ENCODE results near the gene CREB3L1.

The CREB3L1 gene

GRCh38 chr11:46275964-46276641 lies 1.4 kb upstream of the CREB3L1 start:
- DNase-seq: no peak

- peak in 1 of 2 donors; percentile 32 for DNase-seq
Observed at GRCh38 chr11:46277313-46277621, 195 bp upstream of the CREB3L1 start.

- DNase-seq: no peak
Observed at GRCh38 chr11:46278387-46279125, 1.1 kb downstream of the CREB3L1 start.

GRCh38 chr11:46279126-46280099 lies 2.0 kb downstream of the CREB3L1 start:
- peak; percentile 3 to 40 for DNase-seq

GRCh38 chr11:46280706-46281105 lies 3.2 kb downstream of the CREB3L1 start:
- DNase-seq: no peak

- DNase-seq: no peak
Observed at GRCh38 chr11:46281371-46281831, 3.9 kb downstream of the CREB3L1 start.

- no peak for DNase-seq
Observed at GRCh38 chr11:46285173-46285572, 7.7 kb downstream of the CREB3L1 start.

GRCh38 chr11:46285594-46286033 lies 8.2 kb downstream of the CREB3L1 start:
- DNase-seq: no peak

- no peak for DNase-seq
Observed at GRCh38 chr11:46286789-46287188, 9.3 kb downstream of the CREB3L1 start.

GRCh38 chr11:46288451-46288850 lies 11.0 kb downstream of the CREB3L1 start:
- no peak for DNase-seq

GRCh38 chr11:46290011-46290410 lies 12.5 kb downstream of the CREB3L1 start:
- no peak for DNase-seq

- DNase-seq: no peak
Observed at GRCh38 chr11:46290598-46291309, 13.3 kb downstream of the CREB3L1 start.

- DNase-seq: no peak
Observed at GRCh38 chr11:46291441-46292150, 14.1 kb downstream of the CREB3L1 start.

GRCh38 chr11:46293066-46293465 lies 15.6 kb downstream of the CREB3L1 start:
- no peak for DNase-seq

- DNase-seq: no peak
Observed at GRCh38 chr11:46293641-46294103, 16.2 kb downstream of the CREB3L1 start.

GRCh38 chr11:46294365-46295309 lies 17.2 kb downstream of the CREB3L1 start:
- DNase-seq: no peak

- DNase-seq: peak; percentile 14 to 48
Observed at GRCh38 chr11:46295312-46296058, 18.0 kb downstream of the CREB3L1 start.

GRCh38 chr11:46296059-46296527 lies 18.6 kb downstream of the CREB3L1 start:
- DNase-seq: no peak
